AG04449 (cell line): Measurements from ENCODE around the gene DENND1B.

Experiments
- CTCF ChIA-PET: fragments of 350-600 bp; formaldehyde crosslinking; extraction: SDS; loops from one replicate; lab custom pipeline; 2021; ENCODE audit warnings: antibody characterized with exemption; lab: Yijun Ruan, JAX
- POLR2A ChIA-PET: fragments of 400-600, 350-600 bp; formaldehyde crosslinking; extraction: SDS; loops from one replicate; lab custom pipeline; 2020; ENCODE audit warnings: antibody characterized with exemption, inconsistent platforms; lab: Yijun Ruan, JAX
- DNase-seq: peaks from one replicate; pipeline ENCODE4 v3.0.0-alpha.2; 2010; ENCODE audit warnings: low read depth, low spot score
- H3K4me3 ChIP-seq: 2 replicates; pipeline ENCODE4 v1.5.1; 2011; ENCODE audit warnings: low read depth, mild to moderate bottlenecking, control low read depth, low read length
- TF ChIP-seq, protein P1 (sequence below): IDR thresholded peaks from one replicate; pipeline ENCODE4 v1.5.1; 2011; ENCODE audit warnings: mild to moderate bottlenecking, moderate library complexity, low read length, control low read depth, inconsistent platforms; ENCODE audit not compliant: insufficient read depth; ENCODE audit errors: missing control alignments

The DENND1B gene

DNA sequence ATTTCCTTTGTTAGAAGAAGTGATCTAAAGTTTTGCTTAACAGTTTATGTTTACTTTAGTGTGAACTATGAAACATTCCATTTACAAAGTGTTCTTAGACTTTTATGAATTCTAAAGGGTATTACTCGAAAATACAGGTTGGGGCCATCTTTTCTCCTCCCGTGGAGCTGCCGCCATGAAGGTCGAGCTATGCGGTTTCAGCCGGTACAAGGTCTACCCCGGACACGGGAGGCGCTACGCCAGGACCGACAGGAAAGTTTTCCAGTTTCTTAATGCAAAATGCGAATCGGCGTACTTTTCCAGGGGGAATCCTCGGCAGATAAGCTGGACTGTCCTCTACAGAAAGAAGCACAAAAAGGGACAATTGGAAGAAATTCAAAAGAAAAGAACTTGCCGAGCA lies 39.8 kb downstream of the DENND1B start:
- ChIA-PET CTCF (interaction anchor here (1.0 kb wide), 1 partner anchor 20 kb away, joined by 3 read pairs; no protein-coding TSS in a partner anchor), POLR2A (no interaction called here)
- DNase-seq, result no peak
- TF ChIP-seq, protein P1, sequence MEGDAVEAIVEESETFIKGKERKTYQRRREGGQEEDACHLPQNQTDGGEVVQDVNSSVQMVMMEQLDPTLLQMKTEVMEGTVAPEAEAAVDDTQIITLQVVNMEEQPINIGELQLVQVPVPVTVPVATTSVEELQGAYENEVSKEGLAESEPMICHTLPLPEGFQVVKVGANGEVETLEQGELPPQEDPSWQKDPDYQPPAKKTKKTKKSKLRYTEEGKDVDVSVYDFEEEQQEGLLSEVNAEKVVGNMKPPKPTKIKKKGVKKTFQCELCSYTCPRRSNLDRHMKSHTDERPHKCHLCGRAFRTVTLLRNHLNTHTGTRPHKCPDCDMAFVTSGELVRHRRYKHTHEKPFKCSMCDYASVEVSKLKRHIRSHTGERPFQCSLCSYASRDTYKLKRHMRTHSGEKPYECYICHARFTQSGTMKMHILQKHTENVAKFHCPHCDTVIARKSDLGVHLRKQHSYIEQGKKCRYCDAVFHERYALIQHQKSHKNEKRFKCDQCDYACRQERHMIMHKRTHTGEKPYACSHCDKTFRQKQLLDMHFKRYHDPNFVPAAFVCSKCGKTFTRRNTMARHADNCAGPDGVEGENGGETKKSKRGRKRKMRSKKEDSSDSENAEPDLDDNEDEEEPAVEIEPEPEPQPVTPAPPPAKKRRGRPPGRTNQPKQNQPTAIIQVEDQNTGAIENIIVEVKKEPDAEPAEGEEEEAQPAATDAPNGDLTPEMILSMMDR, result no peak
- H3K4me3 ChIP-seq, result no peak overlapping the region

DNA sequence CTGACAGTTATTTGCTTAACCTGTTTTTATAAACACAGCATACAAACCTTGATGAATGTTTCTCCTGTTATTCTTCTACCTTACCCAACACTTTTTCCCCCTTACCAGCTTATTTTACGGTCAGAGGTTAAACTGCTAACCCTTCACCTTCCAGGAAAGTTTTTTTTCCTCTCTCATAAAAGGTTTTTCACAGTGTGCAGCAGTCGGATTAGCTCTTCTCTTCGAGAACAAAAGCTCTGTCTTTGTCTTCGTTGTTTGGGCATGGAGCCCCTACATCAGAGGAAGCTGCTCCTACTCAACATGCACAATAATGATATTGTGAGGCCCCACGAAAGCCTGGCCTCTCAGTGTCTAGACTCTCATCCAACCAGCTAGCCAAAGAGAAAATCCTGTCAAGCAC lies 42.0 kb downstream of the DENND1B start:
- ChIA-PET POLR2A (no interaction called here), CTCF (interaction anchor here (1.1 kb wide), 1 partner anchor 135 kb away, joined by 4 read pairs; no protein-coding TSS in a partner anchor)
- no peak for DNase-seq
- H3K4me3 ChIP-seq, result no peak overlapping the region
- TF ChIP-seq, protein P1, result no peak

DNA sequence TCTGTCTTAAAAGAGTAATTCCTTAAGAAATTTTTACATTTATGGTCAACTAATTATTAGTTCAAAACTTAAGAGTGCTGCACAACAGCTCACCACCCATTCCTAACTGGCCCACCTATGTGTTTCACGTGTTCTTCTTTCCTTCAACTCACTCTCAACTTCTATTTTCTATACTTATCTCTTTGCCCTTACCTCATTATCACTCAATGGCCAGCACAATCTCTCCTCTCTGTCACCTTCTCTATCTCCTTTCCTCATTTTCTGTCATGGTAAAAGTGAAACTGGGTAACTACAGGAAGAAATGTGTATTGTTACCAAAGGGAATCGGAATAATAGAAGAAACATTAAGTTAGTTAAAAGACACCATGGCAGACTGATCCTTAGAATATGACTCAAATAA lies 43.1 kb downstream of the DENND1B start:
- DNase-seq, result no peak
- TF ChIP-seq, protein P1, result no peak
- POLR2A ChIA-PET, result no interaction called here
- CTCF ChIA-PET, result no interaction called here
- no peak overlapping the region for H3K4me3 ChIP-seq

- ChIA-PET POLR2A (no interaction called here), CTCF (no interaction called here)
- TF ChIP-seq, protein P1, result no peak
- no peak for DNase-seq
- H3K4me3 ChIP-seq, result no peak overlapping the region
Observed at GRCh38 chr1:197731449-197731848, 43.8 kb downstream of the DENND1B start.

DNA sequence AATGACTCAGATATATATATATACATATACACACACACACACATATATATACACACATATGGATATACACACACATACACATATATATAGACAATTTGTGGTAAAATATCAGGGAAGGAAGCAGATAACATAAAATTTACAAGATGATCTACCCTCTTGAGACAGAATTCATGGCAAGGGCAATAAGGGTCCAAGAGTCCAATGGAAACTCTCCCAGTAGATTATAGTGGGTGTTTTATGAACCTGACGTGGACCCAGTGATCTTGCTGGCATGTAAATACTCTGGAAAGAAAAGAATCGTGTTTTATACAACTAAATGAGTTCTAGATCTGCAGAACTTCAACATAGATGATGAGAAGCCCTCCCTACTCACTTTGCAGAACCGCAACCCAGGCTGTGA lies 49.3 kb downstream of the DENND1B start:
- H3K4me3 ChIP-seq, result no peak overlapping the region
- CTCF ChIA-PET, result no interaction called here
- TF ChIP-seq, protein P1, result no peak
- no peak for DNase-seq
- POLR2A ChIA-PET, result no interaction called here

DNA sequence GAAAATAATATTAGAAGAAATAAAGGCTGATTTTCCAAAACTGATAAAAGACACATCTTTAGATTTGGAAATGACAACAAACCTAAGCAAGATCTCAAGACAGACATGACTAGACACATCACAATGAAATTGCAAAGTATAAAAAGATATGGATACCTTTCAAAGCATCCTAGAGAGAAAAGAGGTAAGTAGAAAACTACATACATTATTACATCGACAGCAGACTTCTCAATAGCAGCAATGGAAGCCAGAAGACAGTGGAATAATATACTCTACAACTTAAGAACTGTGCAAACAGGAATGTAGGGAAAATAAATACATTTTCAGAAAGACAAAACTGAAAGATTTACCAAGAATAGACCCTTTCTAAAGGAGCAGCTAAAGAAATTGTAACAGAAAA lies 50.2 kb downstream of the DENND1B start:
- H3K4me3 ChIP-seq, result no peak overlapping the region
- no peak for DNase-seq
- TF ChIP-seq, protein P1, result no peak
- ChIA-PET CTCF (no interaction called here), POLR2A (no interaction called here)
